Stimulated activated naive B cell treated with anti-CD40 and anti-IgM and Interleukin-4, amounts not matched to agents 10 μg/mL and 1 μg/mL and 100 μg/mL, for 72 hours (primary cell): Measurements from ENCODE around the gene C4BPA.

Experiments
- ATAC-seq, 2 donors: fragments of 150-1000 bp; cut with Tn5 transposase; replicated peaks; 2 replicates each; pipeline ENCODE4 v1.10.0; 2021; ENCODE audit warnings: moderate library complexity in 1 of 2
- DNase-seq: peaks from one replicate; pipeline ENCODE4 v3.0.0; 2021
- H3K27ac Mint-ChIP-seq: one replicate; pipeline ENCODE4 v1.8.0; 2022; ENCODE audit warnings: mild to moderate bottlenecking, mixed read lengths
- H3K27me3 Mint-ChIP-seq, 2 donors: one replicate each; pipeline ENCODE4 v1.8.0; 2022; ENCODE audit warnings: mixed read lengths in 2 of 2
- H3K36me3 Mint-ChIP-seq, 2 donors: one replicate each; pipeline ENCODE4 v1.8.0; 2022; ENCODE audit warnings: mixed read lengths in 2 of 2, mild to moderate bottlenecking in 1 of 2
- H3K4me1 Mint-ChIP-seq, 2 donors: one replicate each; pipeline ENCODE4 v1.8.0; 2022; ENCODE audit warnings: mixed read lengths in 2 of 2, mild to moderate bottlenecking in 1 of 2
- H3K4me3 Mint-ChIP-seq, 2 donors: one replicate each; pipeline ENCODE4 v1.8.0; 2022; ENCODE audit warnings: mild to moderate bottlenecking in 2 of 2, mixed read lengths in 2 of 2, moderate library complexity in 1 of 2
- H3K9me3 Mint-ChIP-seq, 2 donors: one replicate each; pipeline ENCODE4 v1.8.0; 2022; ENCODE audit warnings: mixed read lengths in 2 of 2, mild to moderate bottlenecking in 1 of 2

C4BPA gene

DNA sequence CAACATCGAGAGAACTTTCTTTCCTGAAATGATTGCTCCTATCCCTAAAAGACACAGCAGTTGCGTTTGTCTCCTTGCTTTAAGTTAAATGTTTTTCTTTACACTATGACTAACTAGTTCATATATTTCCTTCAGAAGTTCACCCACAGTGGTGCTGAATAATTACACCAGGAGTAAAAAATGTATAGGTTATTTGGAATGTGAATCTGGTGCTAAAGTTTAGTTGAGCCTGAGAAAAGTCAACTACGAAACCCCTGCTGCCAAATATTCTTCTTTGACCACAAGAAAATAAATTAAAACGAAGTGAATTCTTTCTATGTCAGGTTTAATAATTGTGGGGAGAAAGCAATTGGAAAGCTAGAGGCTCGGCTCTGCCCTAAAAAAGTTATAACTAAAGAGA lies 52.8 kb downstream of the C4BPA start:
- peaks cover 6 to 14% of the 10 kb centered on the region in 2 donors for H3K9me3 Mint-ChIP-seq
- peaks cover 3 to 13% of the 10 kb centered on the region in 2 donors for H3K36me3 Mint-ChIP-seq
- peaks cover 0 to 4% of the 10 kb centered on the region in 2 donors for H3K27me3 Mint-ChIP-seq
- DNase-seq (no peak), ATAC-seq (no peak)
- H3K27ac Mint-ChIP-seq = no peak overlapping the region
- H3K4me3 Mint-ChIP-seq = no peak overlapping the region
- H3K4me1 Mint-ChIP-seq = peaks cover 2 to 6% of the 10 kb centered on the region in 2 donors

DNA sequence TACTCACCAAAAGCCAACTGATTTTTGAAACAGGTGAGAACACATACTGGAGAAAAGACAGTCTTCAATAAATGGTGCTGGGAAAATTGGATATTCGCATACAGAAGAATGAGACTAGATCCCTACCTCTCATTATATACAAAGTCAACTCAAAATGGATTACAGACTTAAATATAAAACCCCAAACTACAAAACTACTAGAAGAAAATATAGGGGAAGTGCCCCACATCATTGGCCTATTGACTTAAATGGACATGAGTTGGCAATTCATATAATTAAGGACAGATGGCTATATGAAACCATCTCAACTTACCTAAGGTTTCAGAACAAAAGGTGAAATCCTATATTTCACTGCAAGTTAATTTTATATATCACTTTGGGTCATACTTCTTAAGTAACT lies 60.1 kb downstream of the C4BPA start:
- Mint-ChIP-seq H3K4me3 (no peak overlapping the region), H3K36me3 (peaks cover 0 to 3% of the 10 kb centered on the region in 2 donors), H3K4me1 (no peaks in the 10 kb centered on the region), H3K27ac (no peak overlapping the region), H3K9me3 (peaks cover 4 to 12% of the 10 kb centered on the region in 2 donors), H3K27me3 (no peaks in the 10 kb centered on the region)
- no peak for ATAC-seq
- DNase-seq = no peak

DNA sequence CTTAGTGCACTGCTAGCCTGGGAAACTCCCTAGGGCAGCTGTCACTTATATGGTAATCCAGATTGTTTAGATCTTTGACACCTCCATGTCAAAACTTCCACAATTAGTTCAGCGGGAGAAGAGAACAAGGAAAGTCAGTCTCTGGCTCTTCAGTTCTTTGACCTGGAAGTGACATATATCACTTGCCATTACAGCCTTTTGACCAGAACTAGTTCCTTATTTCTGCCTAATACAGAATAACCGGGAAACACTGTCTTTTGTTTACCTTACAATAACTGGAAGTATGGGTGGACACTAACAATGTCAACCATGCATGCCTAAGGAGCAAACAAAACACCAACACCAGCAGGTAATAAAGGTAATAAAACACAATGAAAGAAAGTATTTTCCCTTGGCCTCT lies 68.3 kb downstream of the C4BPA start:
- Mint-ChIP-seq H3K27me3 (no peaks in the 10 kb centered on the region), H3K27ac (no peak overlapping the region), H3K4me3 (no peak overlapping the region), H3K36me3 (peaks cover 0 to 2% of the 10 kb centered on the region in 2 donors), H3K9me3 (peaks cover 2 to 4% of the 10 kb centered on the region in 2 donors), H3K4me1 (peaks cover 9 to 20% of the 10 kb centered on the region in 2 donors)
- DNase-seq (no peak), ATAC-seq (no peak)

DNA sequence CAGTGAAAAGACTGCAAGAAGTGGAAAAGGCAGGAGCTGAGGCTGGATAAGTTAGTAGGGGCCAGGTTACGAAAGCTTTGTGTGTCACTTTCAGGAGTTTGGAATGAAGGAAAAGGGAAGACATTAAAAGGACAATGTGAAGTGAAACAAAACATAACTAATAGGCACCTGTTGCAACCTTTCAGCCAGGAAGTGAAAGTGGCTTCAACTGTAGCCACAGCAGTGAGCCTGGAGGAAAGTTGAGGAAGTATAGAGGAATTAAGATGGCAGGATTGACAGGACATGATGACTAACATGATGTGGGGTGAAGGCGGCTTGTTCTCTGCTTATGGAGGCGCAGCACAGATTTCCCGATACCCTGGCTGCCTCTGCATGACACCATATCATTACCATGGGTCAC lies 68.9 kb downstream of the C4BPA start:
- peaks cover 2 to 4% of the 10 kb centered on the region in 2 donors for H3K9me3 Mint-ChIP-seq
- DNase-seq = no peak
- no peak overlapping the region for H3K4me3 Mint-ChIP-seq
- H3K27me3 Mint-ChIP-seq = peaks cover 0 to 2% of the 10 kb centered on the region in 2 donors
- no peak overlapping the region for H3K27ac Mint-ChIP-seq
- H3K4me1 Mint-ChIP-seq = peaks cover 9 to 20% of the 10 kb centered on the region in 2 donors
- peaks cover 0 to 2% of the 10 kb centered on the region in 2 donors for H3K36me3 Mint-ChIP-seq
- ATAC-seq = peak; percentile 67 to 75

DNA sequence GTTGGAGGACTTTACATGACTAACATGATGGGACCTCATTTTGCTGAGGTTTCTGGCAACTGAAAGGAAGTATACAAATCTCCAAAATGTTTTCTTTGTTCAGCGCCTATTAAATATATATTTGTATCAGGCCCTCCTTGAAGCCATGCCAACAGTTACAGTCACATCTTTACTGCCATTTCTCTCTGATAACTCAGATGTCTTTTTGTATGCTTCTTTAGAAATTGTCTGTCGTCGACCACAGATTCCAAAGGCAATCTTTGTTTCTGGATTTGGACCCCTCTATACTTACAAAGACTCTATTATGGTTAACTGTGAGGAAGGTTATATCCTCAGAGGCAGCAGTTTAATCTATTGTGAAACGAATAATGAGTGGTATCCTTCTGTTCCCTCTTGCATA lies 69.4 kb downstream of the C4BPA start:
- Mint-ChIP-seq H3K4me1 (peaks cover 9 to 20% of the 10 kb centered on the region in 2 donors), H3K27me3 (peaks cover 0 to 7% of the 10 kb centered on the region in 2 donors), H3K9me3 (peaks cover 2 to 4% of the 10 kb centered on the region in 2 donors), H3K36me3 (peaks cover 0 to 2% of the 10 kb centered on the region in 2 donors), H3K27ac (no peak overlapping the region), H3K4me3 (no peak overlapping the region)
- DNase-seq (no peak), ATAC-seq (no peak)

DNA sequence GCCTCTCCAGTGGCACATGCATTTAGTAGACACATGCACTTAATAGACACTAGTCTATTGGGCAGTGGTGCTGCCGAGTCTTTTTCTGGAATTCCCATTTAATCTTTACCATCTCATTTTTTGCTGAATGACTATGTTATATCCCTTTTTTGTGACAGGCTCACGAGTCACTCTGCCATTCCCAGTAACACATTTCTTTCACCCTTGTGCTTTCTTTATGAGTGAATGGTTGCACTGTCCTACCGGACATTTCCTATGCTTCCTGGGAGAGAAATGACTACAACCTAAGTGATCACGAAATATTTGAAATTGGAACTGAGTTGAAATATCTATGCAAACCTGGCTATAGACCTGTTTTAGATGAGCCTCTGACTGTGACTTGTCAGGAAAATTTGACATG lies 70.9 kb downstream of the C4BPA start:
- Mint-ChIP-seq H3K27me3 (peaks cover 0 to 10% of the 10 kb centered on the region in 2 donors), H3K36me3 (peaks cover 0 to 2% of the 10 kb centered on the region in 2 donors), H3K27ac (no peak overlapping the region), H3K4me3 (no peak overlapping the region), H3K4me1 (peaks cover 9 to 20% of the 10 kb centered on the region in 2 donors), H3K9me3 (no peaks in the 10 kb centered on the region)
- DNase-seq (no peak), ATAC-seq (no peak)

DNA sequence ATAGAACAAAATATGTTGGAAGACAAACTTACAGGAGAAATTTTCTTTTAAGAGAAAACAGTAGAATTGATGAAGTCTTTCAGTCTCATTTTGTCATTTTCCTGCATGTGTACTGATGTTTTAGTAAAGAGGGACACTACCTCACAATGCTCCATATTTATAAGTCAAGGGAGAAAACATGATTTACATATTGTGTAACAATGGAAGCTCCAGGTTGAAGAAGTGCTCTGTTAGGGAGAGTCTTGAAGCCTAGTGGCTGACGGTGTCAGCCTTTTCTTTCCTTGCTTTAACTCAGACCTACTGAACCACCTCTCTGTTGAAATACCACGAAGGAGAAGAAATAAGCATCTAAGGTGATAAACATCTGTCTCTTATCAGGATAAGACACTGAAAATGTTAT lies 75.0 kb downstream of the C4BPA start:
- Mint-ChIP-seq H3K36me3 (no peaks in the 10 kb centered on the region), H3K27me3 (peaks cover 0 to 10% of the 10 kb centered on the region in 2 donors), H3K4me3 (no peak overlapping the region), H3K9me3 (no peaks in the 10 kb centered on the region), H3K27ac (no peak overlapping the region), H3K4me1 (peaks cover 2 to 17% of the 10 kb centered on the region in 2 donors)
- no peak for ATAC-seq
- DNase-seq = no peak

DNA sequence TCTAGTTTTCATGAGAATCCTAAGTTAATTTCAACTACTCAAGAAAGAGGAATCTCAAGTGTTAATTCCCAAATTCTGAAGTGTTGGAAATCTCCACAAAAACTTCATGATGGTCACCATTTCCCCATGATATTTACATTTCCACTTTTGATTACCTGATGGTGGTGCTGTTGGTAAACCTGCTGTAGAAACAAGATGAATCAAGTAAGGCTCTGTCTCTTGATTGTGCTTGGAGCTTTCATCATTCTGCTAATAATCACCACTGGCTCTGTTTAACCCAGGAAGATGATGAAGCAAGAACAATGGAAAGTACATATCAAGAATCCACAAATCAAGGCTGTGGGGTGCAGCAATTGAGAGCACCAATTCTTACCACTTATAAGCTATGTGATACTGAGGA lies 77.8 kb downstream of the C4BPA start:
- Mint-ChIP-seq H3K36me3 (no peaks in the 10 kb centered on the region), H3K27me3 (peaks cover 0 to 10% of the 10 kb centered on the region in 2 donors), H3K27ac (no peak overlapping the region), H3K4me3 (no peak overlapping the region), H3K9me3 (no peaks in the 10 kb centered on the region), H3K4me1 (peaks cover 2 to 18% of the 10 kb centered on the region in 2 donors)
- no peak for DNase-seq
- no peak for ATAC-seq

DNA sequence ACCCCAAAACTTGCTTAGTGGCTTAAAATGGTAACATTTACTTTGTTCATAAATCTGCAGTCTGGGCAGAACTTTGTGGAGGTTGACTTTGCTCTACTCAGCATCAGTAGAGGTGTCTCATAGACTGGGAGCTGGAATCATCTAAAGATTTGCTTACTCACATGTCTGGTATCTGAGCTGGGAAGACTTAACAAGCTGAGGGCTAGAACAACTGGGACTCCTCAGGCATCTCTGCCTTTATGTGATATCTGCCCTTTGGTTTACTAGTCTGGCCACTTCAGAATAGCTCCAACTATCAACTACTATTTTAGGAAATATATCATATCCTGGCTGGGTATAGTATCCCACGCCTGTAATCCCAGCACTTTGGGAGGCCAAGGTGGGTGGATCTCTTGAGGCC lies 82.5 kb downstream of the C4BPA start:
- Mint-ChIP-seq H3K9me3 (peaks cover 0 to 7% of the 10 kb centered on the region in 2 donors), H3K27ac (no peak overlapping the region), H3K36me3 (peaks cover 0 to 7% of the 10 kb centered on the region in 2 donors), H3K4me3 (no peak overlapping the region), H3K27me3 (no peaks in the 10 kb centered on the region), H3K4me1 (peaks cover 2 to 18% of the 10 kb centered on the region in 2 donors)
- no peak for ATAC-seq
- DNase-seq = no peak

DNA sequence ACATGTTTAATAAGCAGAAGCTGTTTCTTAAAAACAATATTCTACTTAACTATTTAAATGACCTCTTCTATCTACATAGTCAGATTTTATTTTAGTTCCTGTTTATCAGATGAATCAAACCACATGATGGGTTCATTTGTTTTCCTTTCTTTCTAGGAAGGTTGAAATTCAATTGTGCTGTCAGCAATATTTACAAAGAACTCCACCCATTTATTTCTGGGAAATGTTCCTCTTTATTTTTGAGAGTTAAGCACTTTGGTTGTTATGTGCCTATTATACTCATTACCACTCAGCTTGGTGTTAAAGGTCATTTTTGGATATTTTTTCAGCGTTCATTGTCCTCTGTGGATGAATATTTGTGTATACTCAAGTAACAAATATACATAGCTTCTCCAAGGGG lies 84.9 kb downstream of the C4BPA start:
- DNase-seq = no peak
- peaks cover 0 to 7% of the 10 kb centered on the region in 2 donors for H3K9me3 Mint-ChIP-seq
- peaks cover 0 to 5% of the 10 kb centered on the region in 2 donors for H3K27me3 Mint-ChIP-seq
- peaks cover 0 to 2% of the 10 kb centered on the region in 2 donors for H3K4me1 Mint-ChIP-seq
- peaks cover 0 to 7% of the 10 kb centered on the region in 2 donors for H3K36me3 Mint-ChIP-seq
- H3K4me3 Mint-ChIP-seq = no peak overlapping the region
- H3K27ac Mint-ChIP-seq = no peak overlapping the region
- ATAC-seq = no peak

DNA sequence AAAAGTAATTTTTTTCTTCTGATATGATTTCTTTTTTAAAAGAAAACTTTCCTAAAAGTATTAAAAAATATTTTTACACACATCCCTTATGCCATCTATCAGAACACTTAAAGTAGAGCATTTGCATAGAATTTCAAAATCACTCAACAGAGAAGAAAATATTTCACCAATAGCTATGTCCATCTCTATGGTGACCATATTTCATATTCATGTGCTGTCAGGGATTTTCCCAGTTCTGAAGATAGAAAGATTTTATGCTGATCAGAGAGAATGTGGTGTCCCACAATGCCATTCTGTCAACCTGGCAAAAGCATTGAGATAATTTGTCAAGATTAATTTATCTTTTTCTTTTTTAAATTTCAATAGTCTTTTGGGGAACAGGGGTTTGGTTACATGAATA lies 87.0 kb downstream of the C4BPA start:
- H3K4me1 Mint-ChIP-seq = peaks cover 0 to 2% of the 10 kb centered on the region in 2 donors
- peaks cover 0 to 7% of the 10 kb centered on the region in 2 donors for H3K9me3 Mint-ChIP-seq
- H3K36me3 Mint-ChIP-seq = peaks cover 0 to 12% of the 10 kb centered on the region in 2 donors
- ATAC-seq (peak; percentile 33 to 42), DNase-seq (no peak)
- no peak overlapping the region for H3K4me3 Mint-ChIP-seq
- peaks cover 0 to 11% of the 10 kb centered on the region in 2 donors for H3K27me3 Mint-ChIP-seq
- H3K27ac Mint-ChIP-seq = no peak overlapping the region

DNA sequence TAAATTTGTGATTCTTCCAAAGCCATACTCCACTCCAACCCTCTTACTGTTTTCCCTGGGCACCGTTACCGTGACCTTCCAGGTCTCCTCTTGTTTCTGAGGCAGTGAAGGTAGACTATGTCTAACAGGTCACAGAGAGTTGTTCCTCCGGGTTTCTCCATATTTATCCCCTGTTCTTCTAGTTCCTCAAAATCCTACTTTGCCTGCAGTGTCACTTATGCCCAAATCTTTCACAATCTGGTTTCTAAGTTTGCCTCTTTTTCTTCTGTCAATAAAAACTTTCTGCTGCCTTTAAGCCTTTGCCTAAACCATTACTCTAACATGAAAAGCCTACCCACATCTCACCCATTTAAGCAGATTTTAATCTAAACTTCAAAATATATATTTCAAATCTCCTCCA lies 87.7 kb downstream of the C4BPA start:
- Mint-ChIP-seq H3K4me1 (peaks cover 0 to 2% of the 10 kb centered on the region in 2 donors), H3K27me3 (peaks cover 0 to 11% of the 10 kb centered on the region in 2 donors), H3K9me3 (peaks cover 0 to 7% of the 10 kb centered on the region in 2 donors), H3K36me3 (peaks cover 0 to 12% of the 10 kb centered on the region in 2 donors), H3K27ac (no peak overlapping the region), H3K4me3 (no peak overlapping the region)
- ATAC-seq (no peak), DNase-seq (no peak)

DNA sequence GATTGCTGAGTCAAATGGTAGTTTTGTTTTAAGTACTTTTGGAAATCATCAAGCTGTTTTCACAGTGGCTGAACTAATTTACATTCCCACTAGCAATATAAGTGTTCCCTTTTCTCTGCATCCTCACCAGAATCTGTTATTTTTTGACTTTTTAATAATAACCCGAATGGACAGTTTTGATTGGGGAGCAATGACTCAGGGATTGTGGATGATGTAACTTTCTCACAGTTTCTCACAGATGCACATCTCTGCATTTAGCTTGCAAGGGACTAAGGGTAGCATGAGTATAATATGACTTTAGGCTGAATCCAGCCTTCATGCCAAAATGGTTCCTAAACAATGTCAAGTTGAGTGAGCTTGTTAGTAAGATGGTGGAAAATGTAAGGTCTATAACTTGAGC lies 90.2 kb downstream of the C4BPA start:
- DNase-seq (no peak), ATAC-seq (no peak)
- H3K4me1 Mint-ChIP-seq = peaks cover 0 to 2% of the 10 kb centered on the region in 2 donors
- H3K27ac Mint-ChIP-seq = no peak overlapping the region
- H3K9me3 Mint-ChIP-seq = peaks cover 3 to 5% of the 10 kb centered on the region in 2 donors
- peaks cover 3 to 10% of the 10 kb centered on the region in 2 donors for H3K36me3 Mint-ChIP-seq
- peaks cover 0 to 11% of the 10 kb centered on the region in 2 donors for H3K27me3 Mint-ChIP-seq
- no peak overlapping the region for H3K4me3 Mint-ChIP-seq
